Mucosa of descending colon (tissue), 3 donors: Measurements from ENCODE around the gene TWF2. TPM values are rescaled to one million over a fixed set of nuclear protein-coding genes. Genes with fewer than 3 reads are reported as not detected.

Experiments used
- ATAC-seq: fragments of 200-7000 bp; cut with Tn5 transposase; one replicate; pipeline ENCODE4 v1.9.1; 2020; ENCODE audit warnings: mild to moderate bottlenecking, moderate library complexity
- DNase-seq, 3 donors: peaks; one replicate each; pipeline ENCODE4 v3.0.0-alpha.2; 2020
- H3K36me3 ChIP-seq: fragments of 200-600 bp; one replicate; pipeline ENCODE4 v1.8.0; 2021; ENCODE audit warnings: low read depth, mild to moderate bottlenecking
- H3K4me1 ChIP-seq: fragments of 200-600 bp; one replicate; pipeline ENCODE4 v1.8.0; 2021; ENCODE audit warnings: low read depth, mild to moderate bottlenecking
- H3K4me3 ChIP-seq: fragments of 200-600 bp; one replicate; pipeline ENCODE4 v1.8.0; 2021; ENCODE audit warnings: mild to moderate bottlenecking
- H3K9me3 ChIP-seq: fragments of 200-600 bp; one replicate; pipeline ENCODE4 v1.8.0; 2021; ENCODE audit warnings: mild to moderate bottlenecking
- intact Hi-C, 2 donors: fragments of 100-400 bp; cut with DNase I in 1 of 2; cut with micrococcal nuclease in 1 of 2; formaldehyde crosslinking; loops; one replicate each; pipeline versions ENCODE4 v1.11.0 to v1.11.1; 2022; cut with DNase I, micrococcal nuclease
- total RNA-seq, 3 donors: library from RNA; stranded (reverse); fragmentation: NEBNext Ultra II Directional in 2 of 3; extraction: Animal tissue kit (Norgen Biotek cat#: 25700) in 2 of 3; gene quantifications; one replicate each; pipeline versions ENCODE4 v1.2.1 to v1.2.4, GENCODE V29; 2021 to 2023
- TF ChIP-seq, protein P1 (sequence below): fragments of 200-600 bp; IDR thresholded peaks from one replicate; pipeline ENCODE4 v1.8.0; 2022; ENCODE audit warnings: antibody characterized with exemption, mild to moderate bottlenecking
- donor health status: DM: no; HTN: no; CAD: no; lungs with moderate emphysema.
- donor health status: DM: no; HTN: no; CAD: no.
- donor health status: DM: no; HTN: yes; CAD: no.

The TWF2 gene
- total RNA-seq, 3 donors from 2014 or later = 39.1 to 41.1 (median 41.0) TPM

DNA sequence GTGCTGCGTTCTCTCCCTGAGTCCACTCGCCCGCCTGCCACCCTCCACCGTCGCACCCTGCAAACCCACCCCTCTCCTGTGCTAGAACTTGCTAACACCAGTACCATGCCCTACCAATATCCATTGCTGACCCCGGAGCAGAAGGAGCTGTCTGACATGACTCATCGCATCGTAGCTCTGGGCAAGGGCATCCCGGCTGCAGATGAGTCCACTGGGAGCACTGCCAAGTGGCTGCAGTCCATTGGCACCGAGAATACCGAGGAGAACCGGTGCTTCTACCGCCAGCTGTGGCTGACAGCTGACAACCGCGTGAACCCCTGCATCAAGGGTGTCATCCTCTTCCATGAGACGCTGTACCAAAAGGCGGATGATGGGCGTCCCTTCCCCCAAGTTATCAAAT lies 45.9 kb downstream of the TWF2 start:
- TF ChIP-seq, protein P1, sequence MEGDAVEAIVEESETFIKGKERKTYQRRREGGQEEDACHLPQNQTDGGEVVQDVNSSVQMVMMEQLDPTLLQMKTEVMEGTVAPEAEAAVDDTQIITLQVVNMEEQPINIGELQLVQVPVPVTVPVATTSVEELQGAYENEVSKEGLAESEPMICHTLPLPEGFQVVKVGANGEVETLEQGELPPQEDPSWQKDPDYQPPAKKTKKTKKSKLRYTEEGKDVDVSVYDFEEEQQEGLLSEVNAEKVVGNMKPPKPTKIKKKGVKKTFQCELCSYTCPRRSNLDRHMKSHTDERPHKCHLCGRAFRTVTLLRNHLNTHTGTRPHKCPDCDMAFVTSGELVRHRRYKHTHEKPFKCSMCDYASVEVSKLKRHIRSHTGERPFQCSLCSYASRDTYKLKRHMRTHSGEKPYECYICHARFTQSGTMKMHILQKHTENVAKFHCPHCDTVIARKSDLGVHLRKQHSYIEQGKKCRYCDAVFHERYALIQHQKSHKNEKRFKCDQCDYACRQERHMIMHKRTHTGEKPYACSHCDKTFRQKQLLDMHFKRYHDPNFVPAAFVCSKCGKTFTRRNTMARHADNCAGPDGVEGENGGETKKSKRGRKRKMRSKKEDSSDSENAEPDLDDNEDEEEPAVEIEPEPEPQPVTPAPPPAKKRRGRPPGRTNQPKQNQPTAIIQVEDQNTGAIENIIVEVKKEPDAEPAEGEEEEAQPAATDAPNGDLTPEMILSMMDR = no peak
- Histone ChIP-seq H3K36me3 (no peaks in the 10 kb centered on the region), H3K4me3 (no peak overlapping the region), H3K4me1 (peaks cover 26% of the 10 kb centered on the region), H3K9me3 (no peaks in the 10 kb centered on the region)
- ATAC-seq = no peak
- intact Hi-C loops = no loop called here
- DNase-seq = no peak

- TF ChIP-seq, protein P1 = no peak
- intact Hi-C loops = no loop called here
- no peak overlapping the region for H3K4me3 ChIP-seq
- H3K9me3 ChIP-seq = no peaks in the 10 kb centered on the region
- peaks cover 14% of the 10 kb centered on the region for H3K4me1 ChIP-seq
- H3K36me3 ChIP-seq = no peaks in the 10 kb centered on the region
- ATAC-seq = no peak
- no peak for DNase-seq
These were observed 47.3 kb downstream of the TWF2 start for GRCh38 chr3:52191663-52192062.

DNA sequence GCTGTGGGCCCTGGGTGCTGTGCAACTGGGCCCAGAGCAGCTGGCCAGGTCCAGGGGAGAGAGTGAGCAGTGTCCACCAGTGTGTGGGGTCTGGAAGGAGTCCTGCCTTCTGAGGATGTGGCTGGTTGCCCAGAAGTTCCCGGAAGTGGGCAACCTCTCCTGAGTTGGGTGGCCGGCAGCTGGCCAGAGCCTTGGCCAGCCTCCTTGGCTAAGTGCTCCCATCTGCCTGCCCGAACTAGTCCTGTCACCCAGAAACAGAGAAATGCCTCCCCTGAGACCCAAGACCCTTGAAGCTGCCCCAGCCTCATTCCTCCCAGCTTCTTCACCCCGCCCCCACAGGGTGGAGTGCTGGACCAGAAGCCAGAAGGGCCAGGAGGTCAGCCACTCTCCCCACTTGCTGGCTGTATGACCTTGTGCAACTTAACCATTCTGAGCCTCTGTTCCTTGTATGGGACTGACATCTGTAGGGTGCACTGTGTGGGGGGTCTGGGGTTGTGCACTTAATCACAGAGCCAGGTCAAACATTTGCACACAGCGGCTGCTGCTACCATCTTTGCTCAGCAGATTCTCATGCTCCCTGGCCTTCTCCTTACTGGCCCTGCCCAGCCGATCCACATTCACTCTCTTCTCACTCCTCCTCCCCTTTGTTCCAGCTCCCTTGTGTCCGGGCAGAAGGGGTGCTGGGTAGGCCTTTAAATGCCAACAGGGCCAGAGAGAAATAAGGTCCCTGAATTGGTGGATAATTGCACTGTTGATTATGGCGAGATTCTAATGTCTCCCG lies 48.5 kb downstream of the TWF2 start:
- intact Hi-C loops = no loop called here
- DNase-seq (peak in 1 of 3 donors; percentile 46), ATAC-seq (peak; percentile 34)
- TF ChIP-seq, protein P1 = no peak
- no peaks in the 10 kb centered on the region for H3K9me3 ChIP-seq
- no peaks in the 10 kb centered on the region for H3K36me3 ChIP-seq
- H3K4me3 ChIP-seq = no peak overlapping the region
- peaks cover 6% of the 10 kb centered on the region for H3K4me1 ChIP-seq

DNA sequence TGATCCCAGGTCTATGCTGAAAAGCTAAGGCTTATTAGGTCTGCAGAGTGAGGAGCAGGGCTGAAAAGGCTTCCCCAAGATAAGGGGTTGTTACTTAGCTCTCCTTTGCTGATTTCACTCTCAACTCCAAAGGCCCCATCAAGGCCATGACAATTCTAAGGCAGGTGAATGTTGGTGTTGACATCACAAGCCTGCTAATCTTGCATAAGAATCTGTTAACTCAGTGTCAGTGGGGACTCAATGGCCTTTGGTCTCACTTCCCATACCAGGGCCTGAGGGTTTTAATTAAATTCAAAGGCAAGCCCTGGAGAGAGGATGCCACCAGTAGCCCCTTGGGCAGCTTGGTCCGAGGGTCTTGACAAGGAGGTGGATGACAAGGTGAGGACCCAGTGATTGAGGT lies 50.4 kb downstream of the TWF2 start:
- no peaks in the 10 kb centered on the region for H3K9me3 ChIP-seq
- DNase-seq (no peak), ATAC-seq (no peak)
- no peaks in the 10 kb centered on the region for H3K36me3 ChIP-seq
- intact Hi-C loops = no loop called here
- H3K4me1 ChIP-seq = peaks cover 3% of the 10 kb centered on the region
- TF ChIP-seq, protein P1 = no peak
- H3K4me3 ChIP-seq = no peak overlapping the region

DNA sequence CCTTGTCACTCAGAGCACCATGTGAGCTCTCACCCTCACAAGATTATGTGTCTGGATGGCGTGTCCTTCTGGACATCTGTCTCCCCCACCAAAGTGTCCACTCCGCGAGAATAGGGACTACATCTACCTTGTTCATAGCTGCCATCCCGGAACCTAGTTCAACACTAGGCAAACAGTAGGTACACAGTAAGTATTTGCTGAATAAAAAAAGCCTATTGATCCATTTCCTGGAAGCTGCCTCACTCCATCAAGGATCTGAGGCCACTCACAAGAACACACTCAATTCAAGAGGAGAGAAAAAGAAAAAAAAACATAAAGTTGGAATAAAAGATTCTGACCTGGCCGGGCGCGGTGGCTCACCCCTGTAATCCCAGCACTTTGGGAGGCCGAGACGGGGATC lies 52.2 kb downstream of the TWF2 start:
- H3K4me1 ChIP-seq = peaks cover 3% of the 10 kb centered on the region
- intact Hi-C loops = no loop called here
- no peak overlapping the region for H3K4me3 ChIP-seq
- DNase-seq (no peak), ATAC-seq (no peak)
- TF ChIP-seq, protein P1 = no peak
- H3K9me3 ChIP-seq = no peaks in the 10 kb centered on the region
- no peaks in the 10 kb centered on the region for H3K36me3 ChIP-seq
